Measurements from ENCODE around the gene ERC2. TPM values are rescaled to one million over a fixed set of nuclear protein-coding genes. Genes with fewer than 3 reads are reported as not detected.

Gene ERC2
- total and polyA plus RNA-seq, 2 of the 8 experiments (the other 6 are each of a cell fraction or from before 2014, with no cell fraction given): 16.4 to 22.8 TPM

DNA sequence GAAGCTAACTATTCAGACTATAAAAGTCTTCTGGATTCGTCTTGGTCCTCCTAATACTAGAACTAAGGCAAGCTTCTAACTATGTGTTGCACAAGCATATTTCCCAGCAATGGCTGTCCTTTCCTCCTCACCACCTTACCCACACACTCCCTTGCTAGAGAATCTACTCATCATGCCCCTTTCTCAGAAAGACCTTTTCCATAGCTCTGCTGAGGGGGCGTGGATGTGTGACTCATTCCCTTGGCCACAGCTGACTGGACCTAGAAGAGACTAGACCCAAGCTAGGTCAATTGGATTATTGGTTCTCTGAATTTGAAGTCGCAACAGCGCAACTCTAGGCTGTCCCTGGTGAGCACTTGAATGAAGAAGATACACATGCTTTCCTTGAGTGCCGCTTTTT is 47.1 kb downstream of the ERC2 start:
- H3K79me1 ChIP-seq (ENCODE audit: low read depth, low read length): no peaks in the 10 kb centered on the region
- no peak overlapping the region for H2BK5ac ChIP-seq (ENCODE audit: low read depth, low read length)
- H3K4me3 ChIP-seq (ENCODE audit: extremely low read depth in 1 of 4, insufficient read depth in 2 of 4, low read depth in 3 of 4, low read length in 4 of 4): no peak overlapping the region
- no peak overlapping the region for H3K18ac ChIP-seq (ENCODE audit: extremely low read depth, low read length)
- no peak overlapping the region for H2BK120ac ChIP-seq (replicated peaks; ENCODE audit: low read depth, low read length)
- H4K20me1 ChIP-seq (replicated peaks in 1 of 2; ENCODE audit: control insufficient read depth in 1 of 2, insufficient read depth in 2 of 2, low read length in 2 of 2): no peaks in the 10 kb centered on the region
- no peak overlapping the region for H2AFZ ChIP-seq (ENCODE audit: low read length)
- H3K23ac ChIP-seq (ENCODE audit: insufficient read length): no peak overlapping the region
- H3K4me1 ChIP-seq (replicated peaks in 1 of 4; ENCODE audit: control insufficient read depth in 3 of 4, insufficient read depth in 4 of 4, low read length in 3 of 4): peaks cover 0 to 9% (median 0%) of the 10 kb centered on the region in 4 experiments; a peak in 1 of 7 replicates
- CTCF ChIA-PET (ENCODE audit: partially characterized antibody): interaction anchor here (1.0 to 4.1 kb wide), 4 partner anchors 8 to 78 kb away, joined by 3 to 17 read pairs (median 4); no protein-coding TSS in a partner anchor
- DNase-seq (ENCODE audit: low read depth in 1 of 2, low spot score in 2 of 2) (no peak), FAIRE-seq (no peak)
- H2BK12ac ChIP-seq (ENCODE audit: low read depth, low read length): no peak overlapping the region
- WGBS, 2 experiments (ENCODE audit: extremely low coverage in 1 of 2, insufficient coverage in 1 of 2, insufficient read length in 1 of 2, insufficient replicate concordance in 2 of 2, low coverage in 1 of 2, low lambda C conversion rate in 2 of 2, missing lambda C conversion rate in 1 of 2): 83% methylated on average over 5 of the region's 5 CpGs; no CpG with 5 or more reads in 1 of the 2 experiments
- H4K8ac ChIP-seq (ENCODE audit: extremely low read depth, insufficient read depth, low read length): no peak overlapping the region
- H3K4me2 ChIP-seq (ENCODE audit: insufficient read depth in 1 of 2, low read depth in 2 of 2, low read length in 2 of 2): no peak overlapping the region
- H3K9me3 ChIP-seq (ENCODE audit: insufficient read depth in 2 of 2, low read depth in 1 of 2, low read length in 1 of 2): no peaks in the 10 kb centered on the region
- H3K4ac ChIP-seq (replicated peaks; ENCODE audit: insufficient read length, low read depth, low read length): no peak overlapping the region
- H3K56ac ChIP-seq (replicated peaks; ENCODE audit: insufficient read length, low read depth, low read length): no peak overlapping the region
- POLR2A ChIA-PET (ENCODE audit: partially characterized antibody): no interaction called here
- H3K79me2 ChIP-seq (ENCODE audit: control insufficient read depth in 1 of 2, insufficient read depth in 2 of 2, low read length in 2 of 2): no peaks in the 10 kb centered on the region
- no peaks in the 10 kb centered on the region; a peak in 3 of 8 replicates for H3K36me3 ChIP-seq (ENCODE audit: control insufficient read depth in 2 of 4, insufficient read depth in 4 of 4, low read length in 3 of 4)
- H2BK20ac ChIP-seq (ENCODE audit: low read length): no peak overlapping the region
- H4K91ac ChIP-seq (replicated peaks; ENCODE audit: insufficient read length, low read length): no peak overlapping the region
- H2AK5ac ChIP-seq (ENCODE audit: low read depth, low read length): no peak overlapping the region
- no peak overlapping the region for H3K14ac ChIP-seq (ENCODE audit: insufficient read length)
- H2BK15ac ChIP-seq (ENCODE audit: low read length): no peak overlapping the region
- H3K9ac ChIP-seq (replicated peaks in 1 of 4; ENCODE audit: extremely low read depth in 1 of 4, low read depth in 3 of 4, low read length in 3 of 4): no peak overlapping the region
- H3K27ac ChIP-seq (ENCODE audit: low read depth, low read length): no peak overlapping the region
- no peaks in the 10 kb centered on the region for H3K23me2 ChIP-seq (ENCODE audit: low read depth, low read length)
- H4K5ac ChIP-seq (ENCODE audit: insufficient read length, low read depth, low read length): no peak overlapping the region
- no peaks in the 10 kb centered on the region for H3K27me3 ChIP-seq (replicated peaks in 1 of 4; ENCODE audit: control insufficient read depth in 3 of 4, extremely low read depth in 1 of 4, insufficient read depth in 3 of 4, low read length in 3 of 4)
- no peak for TF ChIP-seq CREB1 (IDR thresholded peaks at IDR 0.05)
- no peak for TF ChIP-seq HDAC2 (IDR thresholded peaks at IDR 0.05; ENCODE audit: borderline replicate concordance in 1 of 2, low read depth in 2 of 2, low read length in 2 of 2)
- no peak for TF ChIP-seq RNF2 (IDR thresholded peaks at IDR 0.05; ENCODE audit: borderline replicate concordance, low read depth, low read length, missing control alignments, poor library complexity, severe bottlenecking)
- TF ChIP-seq, protein P1, sequence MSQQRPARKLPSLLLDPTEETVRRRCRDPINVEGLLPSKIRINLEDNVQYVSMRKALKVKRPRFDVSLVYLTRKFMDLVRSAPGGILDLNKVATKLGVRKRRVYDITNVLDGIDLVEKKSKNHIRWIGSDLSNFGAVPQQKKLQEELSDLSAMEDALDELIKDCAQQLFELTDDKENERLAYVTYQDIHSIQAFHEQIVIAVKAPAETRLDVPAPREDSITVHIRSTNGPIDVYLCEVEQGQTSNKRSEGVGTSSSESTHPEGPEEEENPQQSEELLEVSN (IDR thresholded peaks at IDR 0.05): no peak
- TF ChIP-seq RXRA (IDR thresholded peaks at IDR 0.05; ENCODE audit: insufficient read depth, low read depth, low read length): no peak
- TF ChIP-seq BACH1 (IDR thresholded peaks at IDR 0.05; ENCODE audit: low read length): no peak
- TF ChIP-seq SP4 (IDR thresholded peaks at IDR 0.05; ENCODE audit: low read length): no peak
- TF ChIP-seq JUND (IDR thresholded peaks at IDR 0.05; ENCODE audit: low read length): no peak

Measured in H1 (cell line).